GM23338 (cell line): ENCODE measurements around the gene LPXN. TPM values are rescaled to one million over a fixed set of nuclear protein-coding genes. Genes with fewer than 3 reads are reported as not detected.

Experiments used
- ATAC-seq: fragments of 200-7000 bp; cut with Tn5 transposase; 3 replicates; pipeline ENCODE4 v1.9.1; 2020
- DNase-seq: peaks from one replicate; pipeline ENCODE4 v3.0.0-alpha.2; 2015; ENCODE audit warnings: low spot score
- H2AFZ ChIP-seq: fragments of 200-600 bp; sonication (generic); 2 replicates; pipeline ENCODE4 v1.8.0; 2016; ENCODE audit warnings: antibody characterized with exemption, mild to moderate bottlenecking, moderate library complexity
- H3F3A ChIP-seq: fragments of 200-600 bp; sonication (generic); replicated peaks from 2 replicates; pipeline ENCODE4 v1.8.0; 2017; ENCODE audit warnings: antibody characterized with exemption, mixed run types, low read depth
- H3K27ac ChIP-seq: fragments of 200-600 bp; sonication (generic); 2 replicates; pipeline ENCODE4 v1.6.1; 2016; ENCODE audit warnings: low read depth
- H3K27me3 ChIP-seq: fragments of 200-600 bp; sonication (generic); 2 replicates; pipeline ENCODE4 v1.8.0; 2016; ENCODE audit warnings: mild to moderate bottlenecking, mixed run types, moderate library complexity; ENCODE audit not compliant: insufficient read depth
- H3K36me3 ChIP-seq: fragments of 200-600 bp; sonication (generic); 2 replicates; pipeline ENCODE4 v1.8.0; 2016; ENCODE audit warnings: mild to moderate bottlenecking; ENCODE audit not compliant: insufficient read depth
- H3K4me1 ChIP-seq: fragments of 200-600 bp; sonication (generic); 2 replicates; pipeline ENCODE4 v1.8.0; 2016; ENCODE audit warnings: mild to moderate bottlenecking, moderate library complexity; ENCODE audit not compliant: insufficient read depth
- H3K4me2 ChIP-seq: fragments of 200-600 bp; sonication (generic); 2 replicates; pipeline ENCODE4 v1.7.1; 2017; ENCODE audit warnings: mixed run types
- H3K4me3 ChIP-seq: fragments of 200-600 bp; sonication (generic); 2 replicates; pipeline ENCODE4 v1.6.1; 2016; ENCODE audit warnings: mixed run types
- H3K79me2 ChIP-seq: fragments of 200-600 bp; sonication (generic); replicated peaks from 2 replicates; pipeline ENCODE4 v1.8.0; 2017; ENCODE audit warnings: mild to moderate bottlenecking; ENCODE audit not compliant: insufficient read depth
- H3K9me2 ChIP-seq: fragments of 200-600 bp; sonication (generic); 2 replicates; pipeline ENCODE4 v1.8.0; 2017; ENCODE audit not compliant: insufficient read depth
- H4K20me1 ChIP-seq: fragments of 200-600 bp; sonication (generic); replicated peaks from 2 replicates; pipeline ENCODE4 v1.8.0; 2017; ENCODE audit warnings: mild to moderate bottlenecking; ENCODE audit not compliant: insufficient read depth
- H3K27ac Mint-ChIP-seq: 2 replicates; pipeline ENCODE4 v1.8.0; 2020; ENCODE audit warnings: inconsistent platforms, mild to moderate bottlenecking, moderate library complexity, mixed read lengths
- H3K27me3 Mint-ChIP-seq: 3 replicates; pipeline ENCODE4 v1.8.0; 2022; ENCODE audit warnings: low read depth, mild to moderate bottlenecking, moderate library complexity, mixed read lengths, inconsistent platforms; ENCODE audit not compliant: insufficient read depth, poor library complexity
- H3K36me3 Mint-ChIP-seq: 3 replicates; pipeline ENCODE4 v1.8.0; 2021; ENCODE audit warnings: low read depth, mild to moderate bottlenecking, inconsistent platforms, moderate library complexity, mixed read lengths
- H3K4me1 Mint-ChIP-seq: 3 replicates; pipeline ENCODE4 v1.8.0; 2020; ENCODE audit warnings: mild to moderate bottlenecking, inconsistent platforms, mixed read lengths
- H3K4me3 Mint-ChIP-seq: 3 replicates; pipeline ENCODE4 v1.8.0; 2021; ENCODE audit warnings: moderate library complexity, mild to moderate bottlenecking, inconsistent platforms, mixed read lengths
- H3K9me3 Mint-ChIP-seq: 3 replicates; pipeline ENCODE4 v1.8.0; 2020; ENCODE audit warnings: moderate library complexity, mild to moderate bottlenecking, inconsistent platforms, mixed read lengths
- CREB1 ChIP-seq: fragments of 250-450 bp; sonication (Bioruptor Pico); IDR thresholded peaks from 2 replicates; pipeline ENCODE4 v1.5.0; 2020; ENCODE audit warnings: low read depth, mild to moderate bottlenecking, moderate library complexity
- EZH2 ChIP-seq: fragments of 200-600 bp; sonication (generic); IDR thresholded peaks from one replicate; pipeline ENCODE4 v1.8.0; 2017; ENCODE audit warnings: antibody characterized with exemption, mild to moderate bottlenecking, low read depth; ENCODE audit not compliant: unreplicated experiment
- EZH2phosphoT487 ChIP-seq: fragments of 200-600 bp; sonication (generic); IDR thresholded peaks from one replicate; pipeline ENCODE4 v1.8.1; 2018; ENCODE audit warnings: antibody characterized with exemption; ENCODE audit not compliant: unreplicated experiment
- JUNB ChIP-seq: IDR thresholded peaks from one replicate; pipeline ENCODE4 v1.6.1; 2016; ENCODE audit warnings: antibody characterized with exemption; ENCODE audit not compliant: unreplicated experiment
- NANOG ChIP-seq: IDR thresholded peaks from 2 replicates; pipeline ENCODE4 v1.6.1; 2016; ENCODE audit warnings: antibody characterized with exemption, borderline replicate concordance
- POLR2AphosphoS5 ChIP-seq: IDR thresholded peaks from 2 replicates; pipeline ENCODE4 v1.6.1; 2016; ENCODE audit warnings: antibody characterized with exemption, low read depth
- STAT1 ChIP-seq: IDR thresholded peaks from one replicate; pipeline ENCODE4 v1.6.1; 2016; ENCODE audit warnings: antibody characterized with exemption; ENCODE audit not compliant: unreplicated experiment
- ZNF114 ChIP-seq: fragments of 250-450 bp; sonication (Bioruptor Pico); IDR thresholded peaks from 2 replicates; pipeline ENCODE4 v1.5.0; 2020; ENCODE audit warnings: mild to moderate bottlenecking, moderate library complexity
- ZNF331 ChIP-seq: fragments of 250-450 bp; sonication (Bioruptor Pico); IDR thresholded peaks from 2 replicates; pipeline ENCODE4 v1.5.0; 2020; ENCODE audit warnings: low read depth, mild to moderate bottlenecking, moderate library complexity
- polyA plus RNA-seq: library from polyadenylated mRNA; unstranded; fragments of >200 nt; fragmentation: Nextera tagmentation; extraction: Ambion mirVana; gene quantifications from 2 replicates; pipeline ENCODE4 v1.2.1, GENCODE V29; 2016
- total RNA-seq: library from RNA; depleted of rRNA; stranded (reverse); fragments of >200 nt; shearing (Covaris generic); gene quantifications from 2 replicates; pipeline ENCODE4 v1.2.3, GENCODE V29; 2014
- TF ChIP-seq, protein P1 (sequence below): fragments of 250-450 bp; sonication (Bioruptor Pico); IDR thresholded peaks from 2 replicates; pipeline ENCODE4 v1.5.0; 2020; ENCODE audit warnings: mild to moderate bottlenecking, moderate library complexity
- TF ChIP-seq, protein P2 (sequence below): IDR thresholded peaks from one replicate; pipeline ENCODE4 v1.6.1; 2018; ENCODE audit warnings: antibody characterized with exemption; ENCODE audit not compliant: unreplicated experiment
- TF ChIP-seq, protein P3 (sequence below), 2 experiments: fragments of 200-600 bp in 1 of 2; sonication (generic) in 1 of 2; conservative IDR thresholded peaks; 2 replicates each; pipeline versions ENCODE4 v1.5.1 to v1.6.1; 2016 to 2017; ENCODE audit warnings: antibody characterized with exemption in 2 of 2, low read depth in 2 of 2, mild to moderate bottlenecking in 2 of 2, moderate library complexity in 1 of 2

The LPXN gene
- total and polyA plus RNA-seq, 2 experiments from 2014 or later: 0.56 to 1.3 TPM

DNA sequence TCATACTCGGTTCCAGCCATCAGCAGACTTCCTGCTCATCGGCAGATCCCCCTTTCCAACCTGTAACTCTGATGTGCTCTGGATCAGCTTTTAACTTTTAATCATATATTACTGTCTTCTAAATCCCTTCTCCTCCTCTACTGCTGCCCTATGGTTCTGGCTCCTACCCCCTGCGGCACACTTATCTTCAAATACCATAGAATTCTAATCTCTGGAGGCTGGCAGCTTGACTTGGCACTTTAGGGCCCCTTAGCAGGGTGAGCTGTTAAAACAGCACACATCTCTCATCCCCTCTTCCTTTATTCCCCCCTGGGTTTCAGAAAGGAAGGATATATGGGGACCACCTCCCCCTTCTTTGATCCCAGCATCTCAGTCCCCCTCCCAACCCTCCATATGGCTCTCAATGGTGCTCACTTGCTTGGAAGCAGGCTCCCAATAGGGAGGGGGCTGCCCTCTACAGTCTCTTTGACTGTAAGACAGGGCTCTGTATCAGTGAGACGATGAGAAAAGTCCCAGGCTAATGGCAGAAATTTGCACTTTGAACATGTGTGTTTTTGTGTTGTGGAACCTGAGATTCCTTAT, 42.4 kb upstream of the LPXN start (continued):
- TF ChIP-seq, protein P1, sequence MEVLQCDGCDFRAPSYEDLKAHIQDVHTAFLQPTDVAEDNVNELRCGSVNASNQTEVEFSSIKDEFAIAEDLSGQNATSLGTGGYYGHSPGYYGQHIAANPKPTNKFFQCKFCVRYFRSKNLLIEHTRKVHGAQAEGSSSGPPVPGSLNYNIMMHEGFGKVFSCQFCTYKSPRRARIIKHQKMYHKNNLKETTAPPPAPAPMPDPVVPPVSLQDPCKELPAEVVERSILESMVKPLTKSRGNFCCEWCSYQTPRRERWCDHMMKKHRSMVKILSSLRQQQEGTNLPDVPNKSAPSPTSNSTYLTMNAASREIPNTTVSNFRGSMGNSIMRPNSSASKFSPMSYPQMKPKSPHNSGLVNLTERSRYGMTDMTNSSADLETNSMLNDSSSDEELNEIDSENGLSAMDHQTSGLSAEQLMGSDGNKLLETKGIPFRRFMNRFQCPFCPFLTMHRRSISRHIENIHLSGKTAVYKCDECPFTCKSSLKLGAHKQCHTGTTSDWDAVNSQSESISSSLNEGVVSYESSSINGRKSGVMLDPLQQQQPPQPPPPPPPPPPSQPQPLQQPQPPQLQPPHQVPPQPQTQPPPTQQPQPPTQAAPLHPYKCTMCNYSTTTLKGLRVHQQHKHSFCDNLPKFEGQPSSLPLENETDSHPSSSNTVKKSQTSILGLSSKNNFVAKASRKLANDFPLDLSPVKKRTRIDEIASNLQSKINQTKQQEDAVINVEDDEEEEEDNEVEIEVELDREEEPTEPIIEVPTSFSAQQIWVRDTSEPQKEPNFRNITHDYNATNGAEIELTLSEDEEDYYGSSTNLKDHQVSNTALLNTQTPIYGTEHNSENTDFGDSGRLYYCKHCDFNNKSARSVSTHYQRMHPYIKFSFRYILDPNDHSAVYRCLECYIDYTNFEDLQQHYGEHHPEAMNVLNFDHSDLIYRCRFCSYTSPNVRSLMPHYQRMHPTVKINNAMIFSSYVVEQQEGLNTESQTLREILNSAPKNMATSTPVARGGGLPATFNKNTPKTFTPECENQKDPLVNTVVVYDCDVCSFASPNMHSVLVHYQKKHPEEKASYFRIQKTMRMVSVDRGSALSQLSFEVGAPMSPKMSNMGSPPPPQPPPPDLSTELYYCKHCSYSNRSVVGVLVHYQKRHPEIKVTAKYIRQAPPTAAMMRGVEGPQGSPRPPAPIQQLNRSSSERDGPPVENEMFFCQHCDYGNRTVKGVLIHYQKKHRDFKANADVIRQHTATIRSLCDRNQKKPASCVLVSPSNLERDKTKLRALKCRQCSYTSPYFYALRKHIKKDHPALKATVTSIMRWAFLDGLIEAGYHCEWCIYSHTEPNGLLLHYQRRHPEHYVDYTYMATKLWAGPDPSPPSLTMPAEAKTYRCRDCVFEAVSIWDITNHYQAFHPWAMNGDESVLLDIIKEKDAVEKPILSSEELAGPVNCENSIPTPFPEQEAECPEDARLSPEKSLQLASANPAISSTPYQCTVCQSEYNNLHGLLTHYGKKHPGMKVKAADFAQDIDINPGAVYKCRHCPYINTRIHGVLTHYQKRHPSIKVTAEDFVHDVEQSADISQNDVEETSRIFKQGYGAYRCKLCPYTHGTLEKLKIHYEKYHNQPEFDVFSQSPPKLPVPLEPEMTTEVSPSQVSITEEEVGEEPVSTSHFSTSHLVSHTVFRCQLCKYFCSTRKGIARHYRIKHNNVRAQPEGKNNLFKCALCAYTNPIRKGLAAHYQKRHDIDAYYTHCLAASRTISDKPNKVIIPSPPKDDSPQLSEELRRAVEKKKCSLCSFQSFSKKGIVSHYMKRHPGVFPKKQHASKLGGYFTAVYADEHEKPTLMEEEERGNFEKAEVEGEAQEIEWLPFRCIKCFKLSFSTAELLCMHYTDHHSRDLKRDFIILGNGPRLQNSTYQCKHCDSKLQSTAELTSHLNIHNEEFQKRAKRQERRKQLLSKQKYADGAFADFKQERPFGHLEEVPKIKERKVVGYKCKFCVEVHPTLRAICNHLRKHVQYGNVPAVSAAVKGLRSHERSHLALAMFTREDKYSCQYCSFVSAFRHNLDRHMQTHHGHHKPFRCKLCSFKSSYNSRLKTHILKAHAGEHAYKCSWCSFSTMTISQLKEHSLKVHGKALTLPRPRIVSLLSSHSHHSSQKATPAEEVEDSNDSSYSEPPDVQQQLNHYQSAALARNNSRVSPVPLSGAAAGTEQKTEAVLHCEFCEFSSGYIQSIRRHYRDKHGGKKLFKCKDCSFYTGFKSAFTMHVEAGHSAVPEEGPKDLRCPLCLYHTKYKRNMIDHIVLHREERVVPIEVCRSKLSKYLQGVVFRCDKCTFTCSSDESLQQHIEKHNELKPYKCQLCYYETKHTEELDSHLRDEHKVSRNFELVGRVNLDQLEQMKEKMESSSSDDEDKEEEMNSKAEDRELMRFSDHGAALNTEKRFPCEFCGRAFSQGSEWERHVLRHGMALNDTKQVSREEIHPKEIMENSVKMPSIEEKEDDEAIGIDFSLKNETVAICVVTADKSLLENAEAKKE: no peak
- TF ChIP-seq JUNB (no peak), NANOG (no peak), EZH2 (no peak), ZNF331 (CRISPR knock-in tag) (no peak)

DNA sequence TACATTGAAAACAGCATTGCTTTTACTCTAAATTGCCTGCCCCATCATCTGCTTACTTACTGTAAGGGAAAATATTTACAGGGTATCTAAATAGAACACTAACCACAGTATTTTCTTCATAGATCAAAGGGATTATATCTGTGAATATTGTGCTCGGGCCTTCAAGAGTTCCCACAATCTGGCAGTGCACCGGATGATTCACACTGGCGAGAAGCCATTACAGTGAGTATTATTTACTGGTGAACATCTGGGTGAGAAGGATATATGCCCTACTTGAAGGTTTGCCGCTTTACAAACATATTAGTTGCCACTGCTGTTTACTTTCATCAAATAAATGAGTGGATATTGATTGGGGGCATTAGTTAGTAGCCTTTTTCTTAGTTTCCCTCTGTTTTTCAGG, 40.9 kb upstream of the LPXN start:
- no peak overlapping the region for H3K27ac Mint-ChIP-seq
- H3K4me2 ChIP-seq: no peak overlapping the region
- no peaks in the 10 kb centered on the region for H3K4me1 ChIP-seq
- no peaks in the 10 kb centered on the region for H3K27me3 ChIP-seq
- DNase-seq: no peak
- no peaks in the 10 kb centered on the region for H3K9me2 ChIP-seq
- ATAC-seq: no peak
- no peak overlapping the region for H3K4me3 Mint-ChIP-seq
- no peaks in the 10 kb centered on the region for H3K27me3 Mint-ChIP-seq
- H3K4me3 ChIP-seq: no peak overlapping the region
- no peak overlapping the region for H3K27ac ChIP-seq
- H3K79me2 ChIP-seq: no peaks in the 10 kb centered on the region; the same call in 1 of the 2 replicates
- peaks cover 78% of the 10 kb centered on the region for H3K36me3 Mint-ChIP-seq
- no peak overlapping the region for H2AFZ ChIP-seq
- no peaks in the 10 kb centered on the region for H3K9me3 Mint-ChIP-seq
- peaks cover 69% of the 10 kb centered on the region for H3K36me3 ChIP-seq
- H4K20me1 ChIP-seq: peaks cover 12% of the 10 kb centered on the region
- no peaks in the 10 kb centered on the region for H3K4me1 Mint-ChIP-seq
- H3F3A ChIP-seq: no peaks in the 10 kb centered on the region
- TF ChIP-seq STAT1: no peak
- TF ChIP-seq, protein P2, sequence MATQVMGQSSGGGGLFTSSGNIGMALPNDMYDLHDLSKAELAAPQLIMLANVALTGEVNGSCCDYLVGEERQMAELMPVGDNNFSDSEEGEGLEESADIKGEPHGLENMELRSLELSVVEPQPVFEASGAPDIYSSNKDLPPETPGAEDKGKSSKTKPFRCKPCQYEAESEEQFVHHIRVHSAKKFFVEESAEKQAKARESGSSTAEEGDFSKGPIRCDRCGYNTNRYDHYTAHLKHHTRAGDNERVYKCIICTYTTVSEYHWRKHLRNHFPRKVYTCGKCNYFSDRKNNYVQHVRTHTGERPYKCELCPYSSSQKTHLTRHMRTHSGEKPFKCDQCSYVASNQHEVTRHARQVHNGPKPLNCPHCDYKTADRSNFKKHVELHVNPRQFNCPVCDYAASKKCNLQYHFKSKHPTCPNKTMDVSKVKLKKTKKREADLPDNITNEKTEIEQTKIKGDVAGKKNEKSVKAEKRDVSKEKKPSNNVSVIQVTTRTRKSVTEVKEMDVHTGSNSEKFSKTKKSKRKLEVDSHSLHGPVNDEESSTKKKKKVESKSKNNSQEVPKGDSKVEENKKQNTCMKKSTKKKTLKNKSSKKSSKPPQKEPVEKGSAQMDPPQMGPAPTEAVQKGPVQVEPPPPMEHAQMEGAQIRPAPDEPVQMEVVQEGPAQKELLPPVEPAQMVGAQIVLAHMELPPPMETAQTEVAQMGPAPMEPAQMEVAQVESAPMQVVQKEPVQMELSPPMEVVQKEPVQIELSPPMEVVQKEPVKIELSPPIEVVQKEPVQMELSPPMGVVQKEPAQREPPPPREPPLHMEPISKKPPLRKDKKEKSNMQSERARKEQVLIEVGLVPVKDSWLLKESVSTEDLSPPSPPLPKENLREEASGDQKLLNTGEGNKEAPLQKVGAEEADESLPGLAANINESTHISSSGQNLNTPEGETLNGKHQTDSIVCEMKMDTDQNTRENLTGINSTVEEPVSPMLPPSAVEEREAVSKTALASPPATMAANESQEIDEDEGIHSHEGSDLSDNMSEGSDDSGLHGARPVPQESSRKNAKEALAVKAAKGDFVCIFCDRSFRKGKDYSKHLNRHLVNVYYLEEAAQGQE: no peak
- no peak for TF ChIP-seq NANOG
- no peak for TF ChIP-seq ZNF114 (CRISPR knock-in tag)
- no peak for TF ChIP-seq EZH2
- no peak for TF ChIP-seq JUNB
- no peak for TF ChIP-seq CREB1 (CRISPR knock-in tag)
- no peak for TF ChIP-seq EZH2phosphoT487
- TF ChIP-seq POLR2AphosphoS5: no peak
- TF ChIP-seq, protein P3, sequence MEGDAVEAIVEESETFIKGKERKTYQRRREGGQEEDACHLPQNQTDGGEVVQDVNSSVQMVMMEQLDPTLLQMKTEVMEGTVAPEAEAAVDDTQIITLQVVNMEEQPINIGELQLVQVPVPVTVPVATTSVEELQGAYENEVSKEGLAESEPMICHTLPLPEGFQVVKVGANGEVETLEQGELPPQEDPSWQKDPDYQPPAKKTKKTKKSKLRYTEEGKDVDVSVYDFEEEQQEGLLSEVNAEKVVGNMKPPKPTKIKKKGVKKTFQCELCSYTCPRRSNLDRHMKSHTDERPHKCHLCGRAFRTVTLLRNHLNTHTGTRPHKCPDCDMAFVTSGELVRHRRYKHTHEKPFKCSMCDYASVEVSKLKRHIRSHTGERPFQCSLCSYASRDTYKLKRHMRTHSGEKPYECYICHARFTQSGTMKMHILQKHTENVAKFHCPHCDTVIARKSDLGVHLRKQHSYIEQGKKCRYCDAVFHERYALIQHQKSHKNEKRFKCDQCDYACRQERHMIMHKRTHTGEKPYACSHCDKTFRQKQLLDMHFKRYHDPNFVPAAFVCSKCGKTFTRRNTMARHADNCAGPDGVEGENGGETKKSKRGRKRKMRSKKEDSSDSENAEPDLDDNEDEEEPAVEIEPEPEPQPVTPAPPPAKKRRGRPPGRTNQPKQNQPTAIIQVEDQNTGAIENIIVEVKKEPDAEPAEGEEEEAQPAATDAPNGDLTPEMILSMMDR (conservative IDR thresholded peaks at IDR 0.05; ENCODE audit: low read depth in 2 of 2): no peak
- TF ChIP-seq ZNF331 (CRISPR knock-in tag): no peak
